ENCODE measurements around the gene GCGR.
"Not testable (repeated sequence)": the region's sequence is repeated elsewhere in the genome, so short reads cannot be mapped to it uniquely, and the experiment has no call there.

Gene GCGR

DNA sequence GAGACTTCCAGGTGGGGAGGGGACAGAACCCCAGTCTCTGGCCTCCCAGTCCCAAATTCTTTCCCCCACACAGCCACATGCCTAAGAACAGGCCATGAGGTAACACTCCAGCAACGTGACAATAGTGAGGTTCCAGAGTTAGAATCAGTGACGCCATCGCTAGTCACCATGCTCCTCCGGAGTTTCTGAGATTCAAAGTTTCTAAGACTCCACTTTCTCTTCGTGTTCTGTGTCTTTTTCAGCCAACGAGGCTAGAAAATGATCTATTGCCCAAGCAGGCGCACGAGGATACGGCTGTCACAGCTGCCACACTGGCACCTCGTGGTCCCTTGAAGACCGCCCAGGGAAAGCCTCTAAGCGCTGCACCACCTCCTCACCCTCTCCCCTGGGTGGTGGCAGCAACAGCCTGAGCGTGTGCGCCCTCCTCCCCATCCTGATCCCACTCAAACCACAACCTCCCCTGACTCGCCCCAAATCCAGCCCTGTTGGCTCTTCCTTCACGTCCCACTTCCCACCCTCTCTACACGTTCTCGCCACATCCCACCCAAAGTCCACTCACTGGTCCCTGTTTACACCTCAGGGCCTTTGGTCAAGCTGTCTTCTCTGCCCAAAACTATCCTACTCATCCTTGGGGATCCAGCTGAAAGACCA is 28.1 kb downstream of the GCGR start:
- DNase-seq (ENCODE audit: low read depth in 4 of 4, low spot score in 1 of 4) = peak in 2 of 4 experiments; percentile 21 to 43

- peak in 3 of 4 experiments; percentile 21 to 38 (median 25) for DNase-seq (ENCODE audit: low read depth in 4 of 4, low spot score in 1 of 4)
Observed at GRCh38 chr17:81832608-81833159, 28.7 kb downstream of the GCGR start.

- DNase-seq (ENCODE audit: low read depth in 4 of 4, low spot score in 1 of 4) = peak; percentile 91 to 96 (median 94)
Observed at GRCh38 chr17:81833160-81833920, 29.4 kb downstream of the GCGR start, which contains the start of gene MCRIP1. TSS of gene MCRIP1 (minus strand) at chr17:81833291. CDS start at chr17:81824506, 8,785 bp downstream.

DNA sequence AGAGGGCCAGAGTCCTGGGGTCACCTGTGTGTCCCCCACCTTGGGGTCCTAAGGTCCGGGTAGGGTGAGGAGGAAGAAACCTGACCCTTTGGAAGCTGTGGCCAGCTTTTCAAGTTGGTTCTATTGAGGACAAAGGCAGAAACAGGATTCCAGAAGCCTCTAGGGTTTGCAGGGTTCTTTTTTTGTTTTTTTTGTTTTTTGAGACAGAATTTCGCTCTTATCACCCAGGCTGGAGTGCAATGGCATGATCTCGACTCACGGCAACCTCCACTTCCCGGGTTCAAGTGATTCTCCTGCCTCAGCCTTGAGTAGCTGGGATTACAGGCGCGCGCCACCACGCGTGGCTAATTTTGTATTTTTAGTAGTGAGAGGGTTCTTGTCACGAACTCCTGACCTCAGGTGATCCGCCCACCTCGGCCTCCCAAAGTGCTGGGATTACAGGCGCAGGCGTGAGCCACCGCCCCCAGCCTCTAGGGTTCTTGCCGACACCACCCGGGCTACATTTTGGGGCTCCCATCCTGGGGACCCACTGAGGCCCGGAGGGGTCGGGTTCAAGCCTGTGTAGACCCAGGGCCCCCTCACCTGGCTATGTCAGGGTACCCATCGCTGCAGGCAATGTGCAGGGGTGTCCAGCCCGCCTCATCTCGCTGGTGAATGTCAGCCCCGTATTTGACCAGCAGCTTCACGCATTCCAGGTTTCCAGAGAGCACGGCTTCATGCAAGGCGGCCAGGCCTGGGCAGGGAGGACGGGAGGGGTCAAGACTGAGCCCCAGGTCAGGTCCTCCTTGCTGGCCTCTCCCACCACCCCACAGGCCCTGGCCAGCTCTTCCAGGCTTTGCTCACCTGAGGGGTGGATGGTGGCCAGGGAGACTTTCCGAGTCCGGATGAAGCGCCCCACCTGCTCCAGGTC is 30.2 kb downstream of the GCGR start:
- DNase-seq (ENCODE audit: low read depth in 4 of 4, low spot score in 1 of 4) = no peak

GRCh38 chr17:81834831-81835267 is 30.9 kb downstream of the GCGR start, which contains the start of gene PPP1R27:
TSS of gene PPP1R27 (minus strand) at chr17:81835050. CDS start at chr17:81834953, 97 bp downstream.
- DNase-seq (ENCODE audit: low read depth in 4 of 4, low spot score in 1 of 4) = no peak

- no peak for DNase-seq (ENCODE audit: low read depth in 4 of 4, low spot score in 1 of 4)
Observed at GRCh38 chr17:81837641-81838040, 33.7 kb downstream of the GCGR start.

GRCh38 chr17:81838753-81839255 is 34.9 kb downstream of the GCGR start:
- DNase-seq (ENCODE audit: low read depth in 4 of 4, low spot score in 1 of 4) = no peak

GRCh38 chr17:81839301-81839700 is 35.4 kb downstream of the GCGR start:
- no peak for DNase-seq (ENCODE audit: low read depth in 4 of 4, low spot score in 1 of 4)

DNA sequence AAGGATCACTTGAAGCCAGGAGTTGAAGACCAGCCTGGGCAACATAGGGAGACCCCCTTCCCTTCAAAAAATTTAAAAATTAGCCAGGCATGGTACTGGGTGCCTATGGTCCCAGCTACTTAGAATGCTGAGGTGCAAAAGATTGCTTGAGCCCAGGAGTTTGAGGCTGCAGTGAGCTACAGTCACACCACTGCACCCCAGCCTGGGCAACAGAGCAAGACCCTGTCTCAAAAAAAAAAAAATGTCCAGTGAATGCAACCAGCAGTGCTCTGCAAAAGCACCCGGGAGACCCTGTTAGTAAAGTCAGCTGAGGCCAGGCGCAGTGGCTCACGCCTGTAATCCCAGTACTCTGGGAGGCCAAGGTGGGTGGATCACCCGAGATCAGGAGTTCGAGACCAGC is 36.1 kb downstream of the GCGR start:
- DNase-seq (ENCODE audit: low read depth in 4 of 4, low spot score in 1 of 4) = not testable (repeated sequence)

DNA sequence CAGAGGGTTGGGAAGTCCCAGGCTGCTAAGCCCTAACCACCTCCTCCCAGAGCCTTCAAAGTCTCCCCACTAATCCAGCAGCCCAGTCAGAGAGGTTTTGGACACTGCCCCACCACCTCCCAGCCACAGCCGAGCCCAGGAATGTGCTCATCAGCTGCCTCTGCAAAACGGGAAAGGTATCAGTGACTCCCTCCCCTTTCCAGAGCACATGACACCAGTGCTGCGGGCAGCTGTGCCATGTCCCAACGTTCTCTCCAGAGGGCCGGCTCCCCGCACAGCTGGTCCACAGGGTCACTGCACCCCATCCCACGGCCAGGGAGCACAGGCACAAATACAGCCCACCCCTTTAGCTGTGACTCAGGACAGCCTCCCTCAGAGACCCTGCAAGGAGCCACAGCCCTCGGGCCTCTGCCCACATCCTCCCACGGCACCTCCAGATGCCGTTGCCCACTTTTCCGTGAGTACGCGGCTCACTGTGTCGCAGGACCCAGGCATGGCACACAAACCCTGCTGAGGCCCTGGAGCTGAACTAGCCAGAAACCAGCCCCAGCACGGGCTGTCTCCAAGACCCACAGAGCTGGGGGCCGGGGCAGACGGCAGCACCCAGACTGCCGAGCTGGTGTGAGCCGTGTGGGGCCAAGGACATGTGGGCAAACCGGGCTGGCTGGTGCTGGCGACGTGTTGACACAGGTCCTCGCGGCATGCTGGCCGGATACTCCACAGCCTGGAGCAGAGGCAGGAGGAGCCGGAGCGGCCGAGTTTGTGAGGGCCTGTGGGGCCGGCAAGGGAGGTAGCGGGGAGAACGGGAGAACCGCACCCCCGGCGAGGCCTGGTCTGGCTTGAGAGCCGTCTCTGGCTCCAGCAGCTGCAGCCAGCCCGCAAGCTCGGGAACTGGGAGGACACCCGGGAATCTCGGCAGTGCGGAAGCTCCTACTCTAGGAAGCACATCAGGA is 37.2 kb downstream of the GCGR start:
- no peak for DNase-seq (ENCODE audit: low read depth in 4 of 4, low spot score in 1 of 4)

DNA sequence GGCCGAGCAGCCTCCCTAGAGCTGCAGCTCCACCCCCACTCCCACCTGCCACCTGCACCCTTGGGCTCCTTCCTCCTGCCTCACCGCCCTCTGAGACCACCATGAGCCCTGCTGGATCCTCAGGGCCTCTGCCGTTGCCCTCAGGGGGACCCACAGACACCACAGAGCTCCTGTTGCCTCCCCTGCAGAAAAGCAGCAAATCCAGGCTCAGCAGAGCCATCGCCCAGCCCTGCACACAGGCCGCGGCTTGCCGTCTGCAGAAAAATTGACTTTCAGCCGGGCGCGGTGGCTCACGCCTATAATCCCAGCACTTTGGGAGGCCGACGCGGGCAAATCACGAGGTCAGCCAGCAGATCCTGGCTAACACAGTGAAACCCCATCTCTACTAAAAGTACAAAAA is 37.9 kb downstream of the GCGR start:
- no peak for DNase-seq (ENCODE audit: low read depth in 4 of 4, low spot score in 1 of 4)

- no peak for DNase-seq (ENCODE audit: low read depth in 4 of 4, low spot score in 1 of 4)
Observed at GRCh38 chr17:81842378-81842724, 38.4 kb downstream of the GCGR start.

DNA sequence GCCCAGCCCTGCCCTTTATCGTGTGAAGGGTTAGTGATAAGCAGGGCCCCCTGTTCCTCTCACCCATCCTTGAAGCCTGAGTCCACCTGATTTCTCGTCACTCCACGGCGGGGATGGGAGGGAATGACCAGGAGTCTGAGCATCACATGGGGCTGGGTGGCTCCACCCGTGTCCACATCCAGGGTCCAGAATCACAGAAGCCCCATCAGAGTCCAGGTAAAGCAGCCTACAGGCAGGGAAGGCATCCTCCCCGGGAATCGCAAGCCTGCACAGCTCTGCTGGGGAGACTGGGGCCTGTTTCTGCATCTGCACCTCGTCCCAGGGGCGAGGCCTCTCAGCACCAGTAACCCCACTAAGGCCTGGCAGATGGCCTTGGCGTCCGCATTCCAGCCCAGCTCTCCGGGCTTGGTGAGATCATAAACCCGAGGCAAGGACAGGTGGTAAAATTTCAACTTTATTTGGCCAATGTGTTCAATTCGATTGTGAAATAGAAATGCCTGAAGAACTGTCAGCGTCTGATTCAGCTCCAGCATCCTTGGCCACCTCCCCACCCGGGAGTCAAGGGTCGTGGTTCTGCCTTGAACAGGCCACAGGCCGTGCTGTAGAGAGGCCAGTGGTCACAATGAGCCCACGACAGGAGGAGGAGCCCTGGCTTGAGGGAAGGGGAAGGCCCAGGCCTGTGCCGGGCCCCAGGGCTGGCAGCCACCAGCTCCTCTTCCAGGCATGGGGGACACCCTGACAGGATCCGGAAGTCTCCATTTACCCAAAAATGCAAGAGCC is 39.0 kb downstream of the GCGR start:
- no peak for DNase-seq (ENCODE audit: low read depth in 4 of 4, low spot score in 1 of 4)

- DNase-seq (ENCODE audit: low read depth in 4 of 4, low spot score in 1 of 4) = no peak
Observed at GRCh38 chr17:81843713-81844326, 39.9 kb downstream of the GCGR start.

DNA sequence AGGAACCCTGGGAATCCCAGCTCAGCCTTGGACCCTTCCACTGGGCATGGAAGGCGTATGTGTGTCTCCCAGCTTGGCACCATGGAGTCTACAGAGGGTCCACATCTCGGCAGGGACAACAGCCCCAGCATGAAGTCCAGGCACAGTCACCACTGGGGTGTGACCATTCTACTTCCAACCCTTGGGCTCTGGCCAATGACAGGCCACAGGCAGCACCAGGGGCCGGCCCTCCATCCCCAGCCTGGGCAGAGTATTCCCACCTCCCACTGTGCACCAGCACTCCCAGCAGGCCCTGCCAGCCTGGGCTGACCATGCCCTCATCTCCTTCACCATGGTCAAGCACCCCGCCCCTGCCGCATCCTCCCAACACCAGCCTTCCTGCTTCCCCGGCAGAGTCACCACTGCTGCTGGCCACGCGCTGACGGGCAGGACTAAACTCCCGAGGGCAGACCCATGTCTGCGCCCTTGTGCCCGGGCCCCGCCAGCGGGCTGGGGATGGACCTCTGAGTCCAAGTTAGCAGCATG is 40.4 kb downstream of the GCGR start:
- no peak for DNase-seq (ENCODE audit: low read depth in 4 of 4, low spot score in 1 of 4)

GRCh38 chr17:81844887-81845286 is 40.9 kb downstream of the GCGR start:
- no peak for DNase-seq (ENCODE audit: low read depth in 4 of 4, low spot score in 1 of 4)

DNA sequence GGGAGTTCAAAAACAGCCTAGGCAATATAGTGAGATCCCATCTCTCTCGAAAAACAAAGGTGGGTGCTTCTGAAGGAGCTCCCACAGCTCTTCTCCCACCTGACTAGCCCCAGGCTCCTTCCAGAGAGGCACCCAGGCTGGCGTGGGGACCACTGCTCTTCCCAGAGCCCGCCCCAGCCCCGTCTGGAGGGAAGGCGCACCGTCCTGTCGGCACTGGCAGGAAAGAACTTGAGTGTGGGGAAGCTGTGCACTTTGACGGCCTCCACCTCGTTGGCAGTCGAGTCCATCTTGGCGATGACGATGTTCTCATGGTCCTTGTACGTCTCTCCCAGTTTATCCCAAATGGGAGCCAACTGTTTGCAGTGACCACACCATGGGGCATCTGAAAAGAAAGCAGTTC is 41.4 kb downstream of the GCGR start:
- no peak for DNase-seq (ENCODE audit: low read depth in 4 of 4, low spot score in 1 of 4)
